Medulla oblongata (tissue), 1 donor: ENCODE measurements around the gene AFP.

Experiments used
- DNase-seq: peaks from one replicate; pipeline ENCODE4 v3.0.0-alpha.2; 2015; ENCODE audit errors: extremely low spot score

Gene AFP

DNA sequence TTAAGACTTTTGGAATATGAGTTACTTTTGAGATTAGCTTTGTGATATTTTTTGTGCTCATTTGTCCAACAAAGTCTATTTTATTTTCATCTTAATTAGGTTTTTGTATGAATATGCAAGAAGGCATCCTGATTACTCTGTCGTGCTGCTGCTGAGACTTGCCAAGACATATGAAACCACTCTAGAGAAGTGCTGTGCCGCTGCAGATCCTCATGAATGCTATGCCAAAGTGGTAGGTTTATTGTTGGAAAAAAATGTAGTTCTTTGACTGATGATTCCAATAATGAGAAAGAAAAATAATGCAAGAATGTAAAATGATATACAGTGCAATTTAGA, 21.1 kb upstream of the AFP start:
- DNase-seq: no peak

DNA sequence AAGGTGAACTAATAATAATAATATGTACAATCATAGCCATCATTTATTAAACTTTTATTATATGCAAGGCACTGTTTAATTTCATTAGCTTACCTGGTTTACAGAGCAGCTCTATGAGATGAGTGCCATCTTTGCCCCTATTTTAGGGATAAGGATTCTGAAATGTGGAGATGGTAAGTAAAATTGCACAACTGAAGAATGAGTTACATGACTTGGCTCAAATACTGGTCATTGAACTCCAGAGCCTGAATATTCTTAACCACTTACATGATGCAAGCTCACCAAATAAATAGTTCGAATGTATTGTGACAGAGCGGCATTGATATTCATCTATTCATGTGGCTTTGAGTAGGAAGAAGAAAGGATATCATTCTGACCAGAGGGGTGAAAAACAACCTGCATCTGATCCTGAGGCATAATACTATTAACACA, 20.2 kb upstream of the AFP start:
- no peak for DNase-seq

DNA sequence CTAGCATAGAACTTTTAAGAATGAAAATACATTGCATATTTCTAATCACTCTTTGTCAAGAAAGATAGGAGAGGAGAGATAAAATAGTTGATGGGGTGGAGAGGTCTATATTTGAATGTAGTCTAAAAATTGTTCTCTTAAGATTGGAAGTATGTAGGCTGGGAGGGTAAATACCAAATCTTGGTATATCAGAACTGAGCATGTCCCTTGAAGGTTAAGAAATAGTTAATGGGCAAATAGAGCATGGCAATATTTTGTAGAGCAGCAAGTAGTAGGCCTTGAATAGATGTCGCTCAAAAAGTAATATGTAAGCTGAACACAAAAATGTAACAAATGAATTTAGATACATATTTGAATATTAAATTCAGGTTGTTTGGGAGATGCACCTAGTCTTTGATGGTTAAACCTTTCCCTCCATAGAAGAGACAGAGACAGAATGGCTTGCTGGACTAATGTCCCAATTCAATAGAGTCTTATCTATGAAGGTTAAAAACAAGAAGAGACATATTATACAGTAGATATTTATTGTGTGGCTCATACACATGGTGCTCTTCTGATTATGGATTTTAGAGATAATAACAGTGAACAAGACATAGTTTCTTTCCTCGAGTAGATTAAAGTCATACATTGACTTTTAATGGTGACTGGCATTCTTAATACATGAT, 19.5 kb upstream of the AFP start:
- DNase-seq: no peak

DNA sequence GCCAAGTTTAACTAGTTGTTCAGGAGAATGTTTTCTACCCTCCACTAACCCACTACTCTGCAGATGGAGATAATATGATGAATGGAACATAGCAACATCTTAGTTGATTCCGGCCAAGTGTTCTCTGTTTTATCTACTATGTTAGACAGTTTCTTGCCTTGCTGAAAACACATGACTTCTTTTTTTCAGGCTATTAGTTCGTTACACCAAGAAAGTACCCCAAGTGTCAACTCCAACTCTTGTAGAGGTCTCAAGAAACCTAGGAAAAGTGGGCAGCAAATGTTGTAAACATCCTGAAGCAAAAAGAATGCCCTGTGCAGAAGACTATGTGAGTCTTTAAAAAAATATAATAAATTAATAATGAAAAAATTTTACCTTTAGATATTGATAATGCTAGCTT, 18.7 kb upstream of the AFP start:
- no peak for DNase-seq

DNA sequence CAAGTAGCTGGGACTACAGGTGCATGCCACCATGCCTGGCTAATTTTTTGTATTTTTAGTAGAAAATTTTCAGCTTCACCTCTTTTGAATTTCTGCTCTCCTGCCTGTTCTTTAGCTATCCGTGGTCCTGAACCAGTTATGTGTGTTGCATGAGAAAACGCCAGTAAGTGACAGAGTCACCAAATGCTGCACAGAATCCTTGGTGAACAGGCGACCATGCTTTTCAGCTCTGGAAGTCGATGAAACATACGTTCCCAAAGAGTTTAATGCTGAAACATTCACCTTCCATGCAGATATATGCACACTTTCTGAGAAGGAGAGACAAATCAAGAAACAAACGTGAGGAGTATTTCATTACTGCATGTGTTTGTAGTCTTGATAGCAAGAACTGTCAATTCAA, 18.0 kb upstream of the AFP start:
- DNase-seq: no peak

DNA sequence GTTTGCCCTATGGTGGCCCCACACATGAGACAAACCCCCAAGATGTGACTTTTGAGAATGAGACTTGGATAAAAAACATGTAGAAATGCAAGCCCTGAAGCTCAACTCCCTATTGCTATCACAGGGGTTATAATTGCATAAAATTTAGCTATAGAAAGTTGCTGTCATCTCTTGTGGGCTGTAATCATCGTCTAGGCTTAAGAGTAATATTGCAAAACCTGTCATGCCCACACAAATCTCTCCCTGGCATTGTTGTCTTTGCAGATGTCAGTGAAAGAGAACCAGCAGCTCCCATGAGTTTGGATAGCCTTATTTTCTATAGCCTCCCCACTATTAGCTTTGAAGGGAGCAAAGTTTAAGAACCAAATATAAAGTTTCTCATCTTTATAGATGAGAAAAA, 17.3 kb upstream of the AFP start:
- DNase-seq: no peak

DNA sequence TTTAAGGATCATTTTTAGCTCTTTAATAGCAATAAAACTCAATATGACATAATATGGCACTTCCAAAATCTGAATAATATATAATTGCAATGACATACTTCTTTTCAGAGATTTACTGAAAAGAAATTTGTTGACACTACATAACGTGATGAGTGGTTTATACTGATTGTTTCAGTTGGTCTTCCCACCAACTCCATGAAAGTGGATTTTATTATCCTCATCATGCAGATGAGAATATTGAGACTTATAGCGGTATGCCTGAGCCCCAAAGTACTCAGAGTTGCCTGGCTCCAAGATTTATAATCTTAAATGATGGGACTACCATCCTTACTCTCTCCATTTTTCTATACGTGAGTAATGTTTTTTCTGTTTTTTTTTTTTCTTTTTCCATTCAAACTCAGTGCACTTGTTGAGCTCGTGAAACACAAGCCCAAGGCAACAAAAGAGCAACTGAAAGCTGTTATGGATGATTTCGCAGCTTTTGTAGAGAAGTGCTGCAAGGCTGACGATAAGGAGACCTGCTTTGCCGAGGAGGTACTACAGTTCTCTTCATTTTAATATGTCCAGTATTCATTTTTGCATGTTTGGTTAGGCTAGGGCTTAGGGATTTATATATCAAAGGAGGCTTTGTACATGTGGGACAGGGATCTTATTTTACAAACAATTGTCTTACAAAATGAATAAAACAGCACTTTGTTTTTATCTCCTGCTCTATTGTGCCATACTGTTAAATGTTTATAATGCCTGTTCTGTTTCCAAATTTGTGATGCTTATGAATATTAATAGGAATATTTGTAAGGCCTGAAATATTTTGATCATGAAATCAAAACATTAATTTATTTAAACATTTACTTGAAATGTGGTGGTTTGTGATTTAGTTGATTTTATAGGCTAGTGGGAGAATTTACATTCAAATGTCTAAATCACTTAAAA, 16.6 kb upstream of the AFP start:
- DNase-seq: peak; percentile 22

- DNase-seq: peak; percentile 17
Measured at GRCh38 chr4:73420615-73421014, 15.4 kb upstream of the AFP start.

DNA sequence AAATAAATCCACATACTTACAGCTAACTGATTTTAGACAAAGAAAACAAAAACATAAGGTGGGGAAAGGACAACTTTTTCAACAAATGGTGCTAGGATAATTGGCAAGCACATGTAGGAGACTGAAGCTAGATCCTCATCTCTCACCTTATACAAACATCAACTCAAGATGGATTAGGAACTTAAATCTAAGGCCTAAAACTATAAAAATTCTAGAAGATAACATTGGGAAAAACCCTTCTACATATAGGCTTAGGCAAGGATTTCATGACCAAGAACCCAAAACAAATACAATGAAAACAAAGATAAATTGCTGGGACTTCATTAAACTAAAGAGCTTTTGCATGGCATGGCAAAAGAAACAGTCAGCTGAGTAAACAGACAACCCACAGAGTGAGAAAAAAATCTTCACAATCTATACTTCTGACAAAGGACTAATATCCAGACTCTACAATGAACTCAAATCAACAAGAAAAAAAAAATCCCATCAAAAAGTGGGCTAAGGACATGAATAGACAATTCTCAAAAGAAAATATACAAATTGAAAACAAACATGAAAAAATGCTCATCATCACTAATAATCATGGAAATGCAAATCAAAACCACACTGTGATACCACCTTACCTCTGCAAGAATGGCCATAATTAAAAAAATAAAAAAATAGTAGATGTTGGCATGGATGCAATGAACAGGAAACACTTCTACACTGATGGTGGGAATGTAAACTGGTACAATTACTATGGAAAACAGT, 14.1 kb upstream of the AFP start:
- DNase-seq: no peak

- no peak for DNase-seq
Measured at GRCh38 chr4:73422458-73422752, 13.6 kb upstream of the AFP start.

- no peak for DNase-seq
Measured at GRCh38 chr4:73423184-73423583, 12.8 kb upstream of the AFP start.

GRCh38 chr4:73426666-73427065, 9.4 kb upstream of the AFP start:
- no peak for DNase-seq

DNA sequence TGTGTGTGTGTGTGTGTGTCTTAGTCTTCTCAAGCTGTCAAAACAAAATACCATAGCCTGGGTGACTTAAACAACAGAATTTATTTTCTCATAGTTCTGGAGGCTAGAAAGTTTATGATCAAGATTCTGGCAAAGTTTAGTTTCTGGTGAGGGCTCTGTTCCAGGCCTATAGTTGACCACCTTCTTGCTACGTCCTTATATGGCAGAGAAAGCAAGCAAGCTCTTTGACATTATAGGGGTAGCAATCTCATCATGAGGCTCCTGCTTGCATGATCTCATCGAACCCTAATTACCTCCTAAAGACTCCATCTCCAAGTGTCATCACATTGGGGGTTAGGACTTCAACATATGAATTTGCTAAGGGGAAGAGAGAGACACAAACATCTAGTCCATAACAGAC, 6.9 kb upstream of the AFP start:
- DNase-seq: no peak

DNA sequence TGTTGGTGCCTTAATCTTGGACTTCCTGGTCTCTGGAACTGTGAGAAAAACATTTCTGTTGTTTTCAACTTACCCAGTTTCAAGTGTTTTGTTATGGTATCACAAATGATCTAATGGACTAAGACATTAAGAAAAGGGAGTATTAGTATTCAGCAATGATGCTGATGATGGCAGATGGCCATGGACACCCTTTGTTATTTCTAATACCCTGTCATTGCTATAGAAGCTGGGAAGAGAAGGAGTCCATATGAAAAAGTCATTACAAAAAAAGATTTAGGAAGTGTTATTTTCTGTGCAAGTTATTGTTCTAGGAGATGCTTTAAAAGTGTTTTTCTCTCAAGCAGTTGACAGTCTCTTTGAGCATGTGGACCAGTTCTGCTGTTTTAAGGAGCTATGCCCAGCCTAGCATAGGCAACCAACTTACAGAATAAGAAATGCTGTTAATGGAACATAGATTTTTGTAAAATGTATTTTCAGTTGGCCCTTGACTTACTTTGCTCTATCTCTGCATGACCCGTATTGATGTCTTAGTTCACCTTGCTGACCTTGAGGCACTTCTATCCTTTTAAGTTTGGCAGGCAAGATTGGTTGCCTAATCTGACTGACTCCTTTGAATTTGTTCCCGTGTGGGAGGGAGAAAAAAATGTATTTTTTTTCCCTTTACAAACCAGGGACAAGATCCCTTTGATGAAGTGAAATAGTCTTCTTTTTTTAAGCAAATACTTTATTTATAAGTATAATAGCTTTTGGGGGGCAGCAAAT, 6.0 kb upstream of the AFP start:
- no peak for DNase-seq

- no peak for DNase-seq
Measured at GRCh38 chr4:73431813-73432168, 4.2 kb upstream of the AFP start.

DNA sequence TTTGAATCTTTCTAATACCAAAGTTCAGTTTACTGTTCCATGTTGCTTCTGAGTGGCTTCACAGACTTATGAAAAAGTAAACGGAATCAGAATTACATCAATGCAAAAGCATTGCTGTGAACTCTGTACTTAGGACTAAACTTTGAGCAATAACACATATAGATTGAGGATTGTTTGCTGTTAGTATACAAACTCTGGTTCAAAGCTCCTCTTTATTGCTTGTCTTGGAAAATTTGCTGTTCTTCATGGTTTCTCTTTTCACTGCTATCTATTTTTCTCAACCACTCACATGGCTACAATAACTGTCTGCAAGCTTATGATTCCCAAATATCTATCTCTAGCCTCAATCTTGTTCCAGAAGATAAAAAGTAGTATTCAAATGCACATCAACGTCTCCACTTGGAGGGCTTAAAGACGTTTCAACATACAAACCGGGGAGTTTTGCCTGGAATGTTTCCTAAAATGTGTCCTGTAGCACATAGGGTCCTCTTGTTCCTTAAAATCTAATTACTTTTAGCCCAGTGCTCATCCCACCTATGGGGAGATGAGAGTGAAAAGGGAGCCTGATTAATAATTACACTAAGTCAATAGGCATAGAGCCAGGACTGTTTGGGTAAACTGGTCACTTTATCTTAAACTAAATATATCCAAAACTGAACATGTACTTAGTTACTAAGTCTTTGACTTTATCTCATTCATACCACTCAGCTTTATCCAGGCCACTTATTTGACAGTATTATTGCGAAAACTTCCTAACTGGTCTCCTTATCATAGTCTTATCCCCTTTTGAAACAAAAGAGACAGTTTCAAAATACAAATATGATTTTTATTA, 3.6 kb upstream of the AFP start:
- DNase-seq: no peak

- DNase-seq: no peak
Measured at GRCh38 chr4:73433140-73433539, 2.9 kb upstream of the AFP start.

GRCh38 chr4:73434311-73434710, 1.7 kb upstream of the AFP start:
- DNase-seq: no peak

DNA sequence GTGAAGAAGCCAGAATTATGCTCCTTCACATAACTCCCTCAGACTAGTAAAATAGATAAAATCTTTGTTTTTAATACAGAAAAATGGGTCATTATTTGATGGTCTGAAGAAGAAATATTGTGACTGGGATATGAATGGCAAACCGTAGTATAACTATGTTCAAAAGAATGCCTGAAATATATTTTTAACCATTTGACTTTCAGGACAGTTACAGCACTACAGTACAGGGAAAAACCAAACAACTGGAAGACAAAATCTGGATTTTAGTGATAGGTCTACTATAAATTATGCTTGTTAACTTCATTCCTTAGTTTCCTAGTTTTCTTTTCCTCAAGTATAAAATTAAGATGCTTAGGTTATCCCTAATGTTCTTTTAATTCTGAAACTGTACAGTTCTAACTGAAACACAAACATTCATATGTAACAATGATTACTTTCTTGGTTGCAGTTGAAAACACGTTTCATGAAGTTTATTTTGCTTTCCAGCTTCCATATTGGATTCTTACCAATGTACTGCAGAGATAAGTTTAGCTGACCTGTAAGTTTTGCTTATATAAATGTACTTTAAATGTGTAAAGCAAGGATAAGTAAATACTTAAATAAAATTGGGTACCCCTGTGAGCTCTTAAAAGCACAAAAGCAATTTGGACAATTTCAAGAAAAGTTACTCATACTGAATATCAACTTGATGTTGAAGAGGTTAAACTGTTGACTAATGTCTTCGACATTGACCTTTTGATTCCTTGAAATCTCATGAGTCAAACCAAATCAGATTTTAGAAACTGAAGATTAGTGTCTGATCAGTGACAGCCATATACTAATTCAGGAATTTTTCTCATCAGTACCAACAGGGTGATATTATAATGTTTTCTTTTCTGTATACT, 895 bp downstream of the AFP start:
- no peak for DNase-seq

DNA sequence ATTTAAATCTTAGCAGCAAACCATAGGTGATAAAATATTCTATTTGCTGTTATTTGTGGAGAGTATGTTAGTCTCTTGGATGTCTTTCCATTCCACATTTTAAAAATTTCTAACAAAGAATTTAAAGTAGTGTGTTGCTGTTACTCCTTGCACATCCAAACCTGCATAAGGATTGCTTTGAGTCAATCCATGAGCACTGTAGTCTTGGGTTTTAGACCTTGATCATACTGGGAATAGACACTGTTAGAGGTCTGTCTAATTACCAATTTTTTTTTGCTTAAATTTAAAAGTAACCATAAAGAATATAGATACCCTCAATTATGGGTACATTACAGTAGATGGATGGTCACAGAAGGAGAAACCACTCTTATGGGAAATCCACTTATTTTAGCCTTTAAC, 1.5 kb downstream of the AFP start:
- no peak for DNase-seq
